ENCODE data around the gene PURB. TPM values are rescaled to one million over a fixed set of nuclear protein-coding genes. Genes with fewer than 3 reads are reported as not detected.
"Not testable (repeated sequence)": the region's sequence is repeated elsewhere in the genome, so short reads cannot be mapped to it uniquely, and the experiment has no call there.

The PURB gene
- polyA plus RNA-seq, 1 donor from 2014 or later: 14.7 TPM

DNA sequence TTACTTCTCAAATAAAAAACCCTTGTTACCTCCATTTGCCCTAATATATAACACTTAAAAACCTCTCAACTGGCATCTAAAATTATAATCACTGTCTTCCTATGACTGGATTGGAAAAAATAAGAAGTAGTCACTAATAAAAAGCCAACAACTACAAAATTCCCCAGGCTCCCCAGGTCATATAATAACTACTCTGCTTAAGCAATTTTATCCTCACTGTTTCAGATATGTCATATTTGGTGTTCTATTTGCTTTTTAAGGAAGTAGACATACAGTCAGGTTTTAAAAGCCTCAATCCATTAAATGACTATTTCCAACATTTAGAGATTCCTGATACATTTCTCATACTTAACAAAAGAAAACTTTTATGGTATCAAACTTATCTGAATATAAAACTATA is 39.9 kb downstream of the PURB start:
- Histone ChIP-seq H3K4me3 (ENCODE audit: low read length) (peak overlapping the region; percentile 97), H3K9ac (ENCODE audit: low read length) (no peak overlapping the region), H3K27ac (ENCODE audit: low read length) (no peak overlapping the region)

GRCh38 chr7:44843440-44843839 is 41.9 kb downstream of the PURB start:
- H3K9ac ChIP-seq (ENCODE audit: low read length); H3K27me3 ChIP-seq (ENCODE audit: insufficient read depth, low read depth, low read length); H2AFZ ChIP-seq (ENCODE audit: low read depth, low read length); H3F3A ChIP-seq (ENCODE audit: insufficient read depth, low read length, poor library complexity, severe bottlenecking); H3K9me2 ChIP-seq (ENCODE audit: insufficient read depth, low read length); H3K36me3 ChIP-seq (ENCODE audit: insufficient read depth, low read length); H3K4me3 ChIP-seq (ENCODE audit: low read length); H3K27ac ChIP-seq (ENCODE audit: low read length); H4K20me1 ChIP-seq (ENCODE audit: insufficient read depth); H3K4me2 ChIP-seq (ENCODE audit: low read length); H3K9me3 ChIP-seq (ENCODE audit: low read length): not testable (repeated sequence)
- peaks cover 55% of the 10 kb centered on the region for H3K79me2 ChIP-seq (replicated peaks; ENCODE audit: insufficient read depth, low read length)

More for the DNA sequence above, 39.9 kb downstream of the PURB start:
- Histone ChIP-seq H3K27me3 (ENCODE audit: insufficient read depth, low read depth, low read length) (no peaks in the 10 kb centered on the region), H3K9me2 (ENCODE audit: insufficient read depth, low read length) (no peaks in the 10 kb centered on the region), H3K79me2 (replicated peaks; ENCODE audit: insufficient read depth, low read length) (peaks cover 50% of the 10 kb centered on the region), H2AFZ (ENCODE audit: low read depth, low read length) (no peak overlapping the region), H3K36me3 (ENCODE audit: insufficient read depth, low read length) (no peaks in the 10 kb centered on the region), H4K20me1 (ENCODE audit: insufficient read depth) (no peaks in the 10 kb centered on the region), H3K9me3 (ENCODE audit: low read length) (no peaks in the 10 kb centered on the region), H3K4me2 (ENCODE audit: low read length) (peak overlapping the region; percentile 53), H3F3A (ENCODE audit: insufficient read depth, low read length, poor library complexity, severe bottlenecking) (peaks cover 8% of the 10 kb centered on the region)
- TF ChIP-seq RAD21 (conservative IDR thresholded peaks at IDR 0.05) (no peak), EP300 (conservative IDR thresholded peaks at IDR 0.05; ENCODE audit: poor library complexity, severe bottlenecking) (no peak), TAF1 (IDR thresholded peaks at IDR 0.05; ENCODE audit: low read depth) (no peak), EZH2 (IDR thresholded peaks at IDR 0.05; ENCODE audit: borderline replicate concordance, insufficient read depth, low read length, poor library complexity, severe bottlenecking) (no peak), SMC3 (conservative IDR thresholded peaks at IDR 0.05; ENCODE audit: poor library complexity) (no peak), MXI1 (conservative IDR thresholded peaks at IDR 0.05; ENCODE audit: poor library complexity, severe bottlenecking) (no peak), CTCF (IDR thresholded peaks at IDR 0.05; ENCODE audit: poor library complexity, severe bottlenecking) (no peak), POLR2AphosphoS5 (IDR thresholded peaks at IDR 0.05) (no peak)
- TF ChIP-seq, protein P1, sequence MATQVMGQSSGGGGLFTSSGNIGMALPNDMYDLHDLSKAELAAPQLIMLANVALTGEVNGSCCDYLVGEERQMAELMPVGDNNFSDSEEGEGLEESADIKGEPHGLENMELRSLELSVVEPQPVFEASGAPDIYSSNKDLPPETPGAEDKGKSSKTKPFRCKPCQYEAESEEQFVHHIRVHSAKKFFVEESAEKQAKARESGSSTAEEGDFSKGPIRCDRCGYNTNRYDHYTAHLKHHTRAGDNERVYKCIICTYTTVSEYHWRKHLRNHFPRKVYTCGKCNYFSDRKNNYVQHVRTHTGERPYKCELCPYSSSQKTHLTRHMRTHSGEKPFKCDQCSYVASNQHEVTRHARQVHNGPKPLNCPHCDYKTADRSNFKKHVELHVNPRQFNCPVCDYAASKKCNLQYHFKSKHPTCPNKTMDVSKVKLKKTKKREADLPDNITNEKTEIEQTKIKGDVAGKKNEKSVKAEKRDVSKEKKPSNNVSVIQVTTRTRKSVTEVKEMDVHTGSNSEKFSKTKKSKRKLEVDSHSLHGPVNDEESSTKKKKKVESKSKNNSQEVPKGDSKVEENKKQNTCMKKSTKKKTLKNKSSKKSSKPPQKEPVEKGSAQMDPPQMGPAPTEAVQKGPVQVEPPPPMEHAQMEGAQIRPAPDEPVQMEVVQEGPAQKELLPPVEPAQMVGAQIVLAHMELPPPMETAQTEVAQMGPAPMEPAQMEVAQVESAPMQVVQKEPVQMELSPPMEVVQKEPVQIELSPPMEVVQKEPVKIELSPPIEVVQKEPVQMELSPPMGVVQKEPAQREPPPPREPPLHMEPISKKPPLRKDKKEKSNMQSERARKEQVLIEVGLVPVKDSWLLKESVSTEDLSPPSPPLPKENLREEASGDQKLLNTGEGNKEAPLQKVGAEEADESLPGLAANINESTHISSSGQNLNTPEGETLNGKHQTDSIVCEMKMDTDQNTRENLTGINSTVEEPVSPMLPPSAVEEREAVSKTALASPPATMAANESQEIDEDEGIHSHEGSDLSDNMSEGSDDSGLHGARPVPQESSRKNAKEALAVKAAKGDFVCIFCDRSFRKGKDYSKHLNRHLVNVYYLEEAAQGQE (IDR thresholded peaks at IDR 0.05; ENCODE audit: borderline replicate concordance): no peak

DNA sequence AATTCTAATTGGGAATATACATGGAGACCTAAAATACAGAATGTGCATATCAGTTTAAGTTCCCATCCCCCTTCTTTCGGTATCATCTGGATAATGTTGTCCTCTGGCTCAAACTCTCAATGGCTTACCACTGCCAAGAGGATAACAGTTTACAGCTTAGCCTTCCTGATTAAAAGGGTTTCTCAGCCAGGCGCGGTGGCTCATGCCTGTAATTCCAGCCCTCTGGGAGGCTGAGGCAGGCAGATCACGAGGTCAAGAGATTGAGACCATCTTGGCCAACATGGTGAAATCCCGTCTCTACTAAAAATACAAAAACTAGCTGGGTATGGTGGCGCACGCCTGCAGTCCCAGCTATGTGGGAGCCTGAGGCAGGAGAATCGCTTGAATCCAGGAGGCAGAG is 42.7 kb downstream of the PURB start:
- H4K20me1 ChIP-seq (ENCODE audit: insufficient read depth): not testable (repeated sequence)

More for the DNA sequence above, 42.7 kb downstream of the PURB start:
- peaks cover 55% of the 10 kb centered on the region for H3K79me2 ChIP-seq (replicated peaks; ENCODE audit: insufficient read depth, low read length)
- H3K9me2 ChIP-seq (ENCODE audit: insufficient read depth, low read length); H3K36me3 ChIP-seq (ENCODE audit: insufficient read depth, low read length); H3F3A ChIP-seq (ENCODE audit: insufficient read depth, low read length, poor library complexity, severe bottlenecking); H3K27ac ChIP-seq (ENCODE audit: low read length); H3K9me3 ChIP-seq (ENCODE audit: low read length); H3K4me3 ChIP-seq (ENCODE audit: low read length); H3K27me3 ChIP-seq (ENCODE audit: insufficient read depth, low read depth, low read length); H2AFZ ChIP-seq (ENCODE audit: low read depth, low read length); H3K9ac ChIP-seq (ENCODE audit: low read length); H3K4me2 ChIP-seq (ENCODE audit: low read length): not testable (repeated sequence)

All from neural cell (in vitro differentiated cells).